Measurements from ENCODE around the gene TNFSF12. TPM values are rescaled to one million over a fixed set of nuclear protein-coding genes. Genes with fewer than 3 reads are reported as not detected.

Gene TNFSF12
- total RNA-seq, 1 experiment from 2014 or later, result 8.1 TPM

GRCh38 chr17:7570351-7570750 lies 21.5 kb downstream of the TNFSF12 start:
- H3K27ac Mint-ChIP-seq, result no peak overlapping the region
- ChIA-PET POLR2A (no interaction called here), CTCF (interaction anchor here (0.6 to 3.4 kb wide), 4 partner anchors 10 to 103 kb away, joined by 3 to 22 read pairs (median 4); no protein-coding TSS in a partner anchor)
- H3K9me3 Mint-ChIP-seq, result no peaks in the 10 kb centered on the region
- H3K27me3 Mint-ChIP-seq (ENCODE audit: low read depth), result no peaks in the 10 kb centered on the region
- no peak for ATAC-seq
- no peak overlapping the region for H3K4me3 Mint-ChIP-seq
- H3K36me3 Mint-ChIP-seq, result peaks cover 67% of the 10 kb centered on the region
- peaks cover 27% of the 10 kb centered on the region for H3K4me1 Mint-ChIP-seq
- DNase-seq (ENCODE audit: low spot score), result no peak
- TF ChIP-seq TEAD1 (CRISPR knock-in tag; IDR thresholded peaks at IDR 0.05) (no peak), ERG (CRISPR knock-in tag; IDR thresholded peaks at IDR 0.05) (no peak), USF2 (CRISPR knock-in tag; IDR thresholded peaks at IDR 0.05) (no peak)

GRCh38 chr17:7572338-7572587 lies 23.4 kb downstream of the TNFSF12 start:
- peak overlapping the region; percentile 93 for H3K4me3 Mint-ChIP-seq
- CTCF ChIA-PET, result interaction anchor here (1.0 to 3.4 kb wide), 4 partner anchors 10 to 101 kb away, joined by 3 to 22 read pairs (median 4); partner anchors contain the start of genes SENP3 and SOX15

More at GRCh38 chr17:7572338-7572587, 23.4 kb downstream of the TNFSF12 start:
- DNase-seq (ENCODE audit: low spot score), result no peak
- POLR2A ChIA-PET, result interaction anchor here (0.6 to 3.5 kb wide), 4 partner anchors 11 to 169 kb away, joined by 3 to 22 read pairs (median 4); partner anchors contain the start of genes MPDU1, TMEM256 and TNFSF13
- Mint-ChIP-seq H3K27ac (peak overlapping the region; percentile 100), H3K4me1 (peaks cover 41% of the 10 kb centered on the region), H3K36me3 (peaks cover 71% of the 10 kb centered on the region), H3K9me3 (no peaks in the 10 kb centered on the region), H3K27me3 (ENCODE audit: low read depth) (no peaks in the 10 kb centered on the region)
- TF ChIP-seq MYBL2 (CRISPR knock-in tag; IDR thresholded peaks at IDR 0.05) (no peak), TCF7 (CRISPR knock-in tag; IDR thresholded peaks at IDR 0.05; ENCODE audit: low read depth) (no peak), ZNF219 (CRISPR knock-in tag; IDR thresholded peaks at IDR 0.05; ENCODE audit: borderline replicate concordance) (no peak), SMAD3 (CRISPR knock-in tag; IDR thresholded peaks at IDR 0.05; ENCODE audit: borderline replicate concordance) (peak; percentile 90; the same call in 1 of the 2 replicates), ZNF281 (CRISPR knock-in tag; IDR thresholded peaks at IDR 0.05) (0 out of 2 replicates have a peak, but pooled peaks have one; percentile 9), GTF2I (CRISPR knock-in tag; conservative IDR thresholded peaks at IDR 0.05) (no peak), AFF4 (CRISPR knock-in tag; IDR thresholded peaks at IDR 0.05; ENCODE audit: borderline replicate concordance) (0 out of 2 replicates have a peak, but pooled peaks have one; percentile 26), ARID4B (CRISPR knock-in tag; IDR thresholded peaks at IDR 0.05; ENCODE audit: borderline replicate concordance) (peak; percentile 91; the same call in 1 of the 2 replicates), CREB1 (CRISPR knock-in tag; IDR thresholded peaks at IDR 0.05) (peak; percentile 75; the same call in 1 of the 2 replicates), CTCF (IDR thresholded peaks at IDR 0.05) (no peak), MAX (CRISPR knock-in tag; IDR thresholded peaks at IDR 0.05) (peak; percentile 99), USF2 (CRISPR knock-in tag; IDR thresholded peaks at IDR 0.05) (peak; percentile 96), USF1 (CRISPR knock-in tag; IDR thresholded peaks at IDR 0.05) (peak; percentile 96), ZNF232 (CRISPR knock-in tag; IDR thresholded peaks at IDR 0.05) (peak; percentile 84; the same call in 1 of the 2 replicates)
- ATAC-seq, result peak; percentile 89; the same call in 1 of the 2 replicates

Measured in WTC11 (cell line).